ENCODE measurements around the gene ZNF783. TPM values are rescaled to one million over a fixed set of nuclear protein-coding genes. Genes with fewer than 3 reads are reported as not detected.
"Not testable (repeated sequence)": the region's sequence is repeated elsewhere in the genome, so short reads cannot be mapped to it uniquely, and the experiment has no call there.

The ZNF783 gene
- 12.2 TPM for total RNA-seq
- long read RNA-seq, partial matches to known transcripts = 7 of 15 reads
- long read RNA-seq, other reads (novel, unspliced or antisense) = 8 of 15 reads

- DNase-seq (ENCODE audit: low spot score) = peak; percentile 95
These were observed at the start of gene ZNF783 for GRCh38 chr7:149261829-149262617. TSS of gene ZNF783 (plus strand) at chr7:149262196. CDS start at chr7:149262334, 138 bp downstream.

GRCh38 chr7:149214020-149214720 is 47.8 kb upstream of the ZNF783 start:
- DNase-seq (ENCODE audit: low spot score) = no peak

- DNase-seq (ENCODE audit: low spot score) = no peak
These were observed 45.6 kb upstream of the ZNF783 start for GRCh38 chr7:149216402-149216801.

GRCh38 chr7:149217570-149217969 is 44.4 kb upstream of the ZNF783 start:
- DNase-seq (ENCODE audit: low spot score) = no peak

GRCh38 chr7:149218469-149219420 is 43.3 kb upstream of the ZNF783 start:
- DNase-seq (ENCODE audit: low spot score) = no peak

- no peak for DNase-seq (ENCODE audit: low spot score)
These were observed 41.5 kb upstream of the ZNF783 start for GRCh38 chr7:149220534-149220933.

- no peak for DNase-seq (ENCODE audit: low spot score)
These were observed 38.8 kb upstream of the ZNF783 start for GRCh38 chr7:149223176-149223575.

GRCh38 chr7:149223761-149224160 is 38.2 kb upstream of the ZNF783 start:
- DNase-seq (ENCODE audit: low spot score) = no peak

- DNase-seq (ENCODE audit: low spot score) = no peak
These were observed 37.6 kb upstream of the ZNF783 start for GRCh38 chr7:149224352-149224751.

GRCh38 chr7:149225106-149225505 is 36.9 kb upstream of the ZNF783 start:
- no peak for DNase-seq (ENCODE audit: low spot score)

- DNase-seq (ENCODE audit: low spot score) = no peak
These were observed 36.3 kb upstream of the ZNF783 start for GRCh38 chr7:149225656-149226055.

GRCh38 chr7:149226366-149226765 is 35.6 kb upstream of the ZNF783 start:
- DNase-seq (ENCODE audit: low spot score) = not testable (repeated sequence)

- DNase-seq (ENCODE audit: low spot score) = no peak
These were observed 35.0 kb upstream of the ZNF783 start for GRCh38 chr7:149226840-149227494.

- DNase-seq (ENCODE audit: low spot score) = no peak
These were observed 33.0 kb upstream of the ZNF783 start for GRCh38 chr7:149228831-149229471.

- no peak for DNase-seq (ENCODE audit: low spot score)
These were observed 32.5 kb upstream of the ZNF783 start for GRCh38 chr7:149229526-149229925.

- DNase-seq (ENCODE audit: low spot score) = no peak
These were observed 29.6 kb upstream of the ZNF783 start for GRCh38 chr7:149232362-149232761.

GRCh38 chr7:149233655-149234204 is 28.3 kb upstream of the ZNF783 start:
- not testable (repeated sequence) for DNase-seq (ENCODE audit: low spot score)

GRCh38 chr7:149237502-149237901 is 24.5 kb upstream of the ZNF783 start:
- no peak for DNase-seq (ENCODE audit: low spot score)

GRCh38 chr7:149238051-149238450 is 23.9 kb upstream of the ZNF783 start:
- no peak for DNase-seq (ENCODE audit: low spot score)

Data from mesenteric fat pad (tissue), 1 donor.